IPS DF 4.7 (cell line): ENCODE results near the gene C2CD4A.

Experiments
- DNase-seq: peaks from one replicate; pipeline ENCODE4 v3.0.0-alpha.2; 2013; ENCODE audit warnings: low spot score; ENCODE audit errors: extremely low read depth

The C2CD4A gene

GRCh38 chr15:62060113-62060895 is 6.5 kb upstream of the C2CD4A start, which contains the start of gene VPS13C:
VPS13C (minus strand) TSS chr15:62060447; CDS start chr15:62060374, 73 bp downstream.
- no peak for DNase-seq

GRCh38 chr15:62060896-62061280 is 5.9 kb upstream of the C2CD4A start:
- DNase-seq, result no peak

GRCh38 chr15:62063825-62064635 is 2.7 kb upstream of the C2CD4A start:
- no peak for DNase-seq

GRCh38 chr15:62067448-62068044 is 769 bp downstream of the C2CD4A start:
- no peak for DNase-seq

- DNase-seq, result no peak
Observed at GRCh38 chr15:62068071-62068809, 1.5 kb downstream of the C2CD4A start.

GRCh38 chr15:62068810-62069167 is 2.0 kb downstream of the C2CD4A start:
- DNase-seq, result no peak

GRCh38 chr15:62069551-62069950 is 2.8 kb downstream of the C2CD4A start:
- DNase-seq, result no peak

GRCh38 chr15:62071711-62072308 is 5.0 kb downstream of the C2CD4A start:
- DNase-seq, result no peak

GRCh38 chr15:62075595-62076277 is 9.0 kb downstream of the C2CD4A start:
- DNase-seq, result no peak

GRCh38 chr15:62079594-62079993 is 12.8 kb downstream of the C2CD4A start:
- DNase-seq, result no peak

- DNase-seq, result no peak
Observed at GRCh38 chr15:62083194-62084154, 16.7 kb downstream of the C2CD4A start.

- no peak for DNase-seq
Observed at GRCh38 chr15:62085740-62086139, 19.0 kb downstream of the C2CD4A start.

- DNase-seq, result no peak
Observed at GRCh38 chr15:62087671-62088352, 21.0 kb downstream of the C2CD4A start.

GRCh38 chr15:62088353-62088693 is 21.5 kb downstream of the C2CD4A start:
- DNase-seq, result no peak

- DNase-seq, result no peak
Observed at GRCh38 chr15:62089616-62090015, 22.8 kb downstream of the C2CD4A start.

GRCh38 chr15:62090988-62091387 is 24.2 kb downstream of the C2CD4A start:
- DNase-seq, result no peak

- DNase-seq, result no peak
Observed at GRCh38 chr15:62093809-62094208, 27.0 kb downstream of the C2CD4A start.

GRCh38 chr15:62094388-62094787 is 27.6 kb downstream of the C2CD4A start:
- no peak for DNase-seq

GRCh38 chr15:62099094-62099601 is 32.4 kb downstream of the C2CD4A start:
- DNase-seq, result no peak
